Heart left ventricle (tissue), 13 donors: Measurements from ENCODE around the gene ZNF557.

Source experiments
- CTCF ChIP-seq, 12 donors: fragments of 200-600 bp; sonication (generic) in 4 of 12; IDR thresholded peaks; one replicate each; pipeline versions ENCODE4 v1.5.0 to v1.8.0; 2018 to 2022; ENCODE audit warnings: antibody characterized with exemption in 12 of 12, mild to moderate bottlenecking in 5 of 12
- POLR2A ChIP-seq, 2 donors: fragments of 450-650 bp; IDR thresholded peaks; one replicate each; pipeline ENCODE4 v1.6.1; 2017; ENCODE audit warnings: antibody characterized with exemption in 2 of 2, mild to moderate bottlenecking in 2 of 2, moderate library complexity in 2 of 2
- donor health status: ischemic (EF 13 %, LVEDD 7.1; RV severe dilation, severe dysfunction).
- donor health status: DM: no; HTN: yes; CAD: no.
- donor health status: DM: no; HTN: no; CAD: no.
- donor health status: ischemic (EF 25% LVEDD 6.9; RV normal size, moderate dysfunction).
- donor health status: ischemic (EF 25% LVEDD 5.7; RV mildly dilated, moderate dysfunction).
- donor health status: ischemic (EF 35%, LVEDD 5.7; RV mildly dilated, moderate dysfunction).
- donor health status: nonischemic (EF 11% LVEDD 7.7; RV severe dilation, severe dysfunction).
- donor health status: DM: yes; HTN: yes; CAD: no.
- donor health status: PGD.
- donor health status: ischemic (EF 29% LVEDD 5.4; RV normal size, mild dysfunction).
- donor health status: nonischemic (EF 23%, LVEDD 6.1; RV moderate dilation, normal function).

- no peak for TF ChIP-seq CTCF (IDR thresholded peaks at IDR 0.05)
- TF ChIP-seq POLR2A (IDR thresholded peaks at IDR 0.05), result no peak
Measured at GRCh38 chr19:7126132-7126531, 56.6 kb downstream of the ZNF557 start.
